Activated CD8-positive, alpha-beta memory T cell treated with anti-CD3 and anti-CD28 coated beads for 4 hours (primary cell): ENCODE results near the gene PUS10.
"Not testable (repeated sequence)": the region's sequence is repeated elsewhere in the genome, so short reads cannot be mapped to it uniquely, and the experiment has no call there.

Experiments
- DNase-seq, 2 donors: peaks; one replicate each; pipeline ENCODE4 v3.0.0-alpha.2; 2020; ENCODE audit warnings: low read depth in 2 of 2

PUS10 gene, protein sequence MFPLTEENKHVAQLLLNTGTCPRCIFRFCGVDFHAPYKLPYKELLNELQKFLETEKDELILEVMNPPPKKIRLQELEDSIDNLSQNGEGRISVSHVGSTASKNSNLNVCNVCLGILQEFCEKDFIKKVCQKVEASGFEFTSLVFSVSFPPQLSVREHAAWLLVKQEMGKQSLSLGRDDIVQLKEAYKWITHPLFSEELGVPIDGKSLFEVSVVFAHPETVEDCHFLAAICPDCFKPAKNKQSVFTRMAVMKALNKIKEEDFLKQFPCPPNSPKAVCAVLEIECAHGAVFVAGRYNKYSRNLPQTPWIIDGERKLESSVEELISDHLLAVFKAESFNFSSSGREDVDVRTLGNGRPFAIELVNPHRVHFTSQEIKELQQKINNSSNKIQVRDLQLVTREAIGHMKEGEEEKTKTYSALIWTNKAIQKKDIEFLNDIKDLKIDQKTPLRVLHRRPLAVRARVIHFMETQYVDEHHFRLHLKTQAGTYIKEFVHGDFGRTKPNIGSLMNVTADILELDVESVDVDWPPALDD

DNA sequence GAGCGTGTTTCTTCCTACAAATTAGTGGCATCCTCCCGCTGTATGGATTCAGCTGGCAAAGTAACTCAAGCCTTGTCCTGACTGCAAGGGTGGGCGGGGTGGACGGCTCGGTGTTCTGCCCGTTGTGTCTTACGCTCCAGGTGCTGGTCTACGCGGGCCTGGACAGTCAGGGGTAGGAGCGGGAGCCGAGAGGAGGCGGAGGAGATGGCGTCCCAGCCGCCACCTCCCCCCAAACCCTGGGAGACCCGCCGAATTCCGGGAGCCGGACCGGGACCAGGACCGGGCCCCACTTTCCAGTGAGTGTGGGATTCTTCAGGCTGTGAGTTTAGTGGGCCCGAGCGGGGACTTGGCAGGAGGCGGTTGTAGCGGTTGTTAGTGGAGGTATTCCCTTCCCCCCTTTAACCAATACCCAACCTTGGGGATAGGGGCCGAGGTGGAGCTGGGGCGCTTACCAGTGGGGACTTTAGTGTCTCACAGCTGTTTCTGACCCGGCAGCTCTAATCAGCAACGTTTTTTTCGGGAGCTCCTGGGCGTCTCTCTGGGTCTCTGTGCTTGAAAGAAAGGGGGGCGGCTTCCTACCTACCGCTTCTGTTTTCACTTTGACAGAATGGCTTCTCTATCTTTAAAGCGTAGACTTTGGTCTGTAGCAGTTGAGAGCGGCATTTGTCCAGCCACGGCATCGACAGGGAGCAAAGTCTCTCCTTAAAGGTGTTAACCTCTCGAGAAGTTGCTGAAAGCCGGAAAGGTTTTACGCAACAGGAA, at the start of gene PUS10, which contains the start of gene PEX13:
PUS10 (minus strand) TSS at position 700 of the 762 bp plus-strand sequence. CDS start 6,365 bp downstream, outside the sequence.
PEX13 (plus strand) TSS at position 165 of the 762 bp plus-strand sequence; CDS start at position 205, 40 bp downstream.
- peak; percentile 33 to 46 for DNase-seq

DNA sequence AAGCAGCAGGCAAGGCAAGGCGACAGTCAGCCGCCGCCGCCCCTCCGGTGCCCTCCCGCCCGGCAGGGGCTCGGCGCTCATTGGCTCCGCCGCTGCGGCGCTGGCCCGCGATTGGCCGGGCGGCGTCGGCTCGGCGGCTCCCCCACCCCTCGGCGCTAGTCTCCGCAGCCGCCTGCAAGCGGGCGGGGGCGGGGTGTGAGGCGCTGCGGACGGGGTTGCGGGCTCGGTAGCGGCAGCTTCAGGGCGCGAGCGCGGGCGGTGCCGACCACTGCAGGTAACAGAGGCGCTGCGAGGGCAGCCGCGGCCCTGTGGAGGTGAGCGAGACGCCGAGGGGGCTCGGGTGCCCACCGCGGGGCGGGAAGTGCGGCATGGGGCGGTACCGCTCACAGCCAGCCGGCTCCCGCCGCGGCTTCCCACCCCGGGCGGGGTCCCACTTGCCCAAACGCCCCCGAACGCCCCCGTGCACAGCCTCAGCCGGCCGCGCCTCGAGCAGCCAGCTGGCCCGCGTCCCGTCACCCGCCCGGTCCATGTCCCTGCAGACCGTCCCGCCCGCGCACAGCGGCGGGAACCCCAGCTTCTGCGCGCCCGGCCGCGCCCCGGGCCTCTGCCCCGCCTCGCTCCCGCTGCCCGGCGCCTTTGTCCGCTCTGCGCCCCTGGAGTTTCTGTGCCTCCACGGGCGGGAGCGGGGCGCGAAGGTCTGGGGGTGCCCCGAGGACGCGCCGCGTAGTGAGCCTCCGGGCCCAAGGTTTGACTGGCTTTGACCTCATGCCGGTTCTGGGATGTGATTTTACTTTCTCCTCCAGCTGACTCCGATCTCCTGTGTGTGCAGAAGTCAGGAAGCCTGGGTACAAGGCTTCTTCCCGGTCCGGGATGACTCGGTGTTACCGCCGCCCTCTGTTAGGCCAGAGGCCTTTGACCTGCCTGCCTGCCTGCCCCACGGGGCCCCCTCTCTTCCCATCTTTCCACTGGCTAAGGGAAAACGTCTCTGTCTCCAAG, 48.0 kb upstream of the PUS10 start, which contains the start of gene SANBR:
SANBR (plus strand) TSS at position 158 of the 996 bp plus-strand sequence. CDS start 4,480 bp downstream, outside the sequence.
- peak; percentile 63 to 65 for DNase-seq

DNA sequence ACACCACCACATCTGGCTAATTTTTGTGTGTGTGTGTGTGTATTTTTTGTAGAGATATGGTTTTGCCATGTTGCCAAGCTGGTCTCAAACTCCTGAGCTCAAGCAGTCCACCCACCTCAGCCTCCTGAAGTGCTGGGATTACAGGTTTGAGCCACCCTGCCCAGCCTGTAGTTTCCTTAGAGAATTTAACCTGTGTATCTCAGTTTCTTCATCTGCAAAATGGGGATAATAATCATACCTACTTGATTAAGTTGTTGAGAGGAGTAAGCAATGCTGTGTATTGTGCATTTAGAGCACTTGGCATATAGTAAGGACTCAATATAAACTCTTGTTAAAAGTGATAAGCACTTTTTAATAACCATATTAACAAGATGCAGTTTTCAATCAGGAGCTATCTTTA, 41.3 kb upstream of the PUS10 start:
- no peak for DNase-seq

DNA sequence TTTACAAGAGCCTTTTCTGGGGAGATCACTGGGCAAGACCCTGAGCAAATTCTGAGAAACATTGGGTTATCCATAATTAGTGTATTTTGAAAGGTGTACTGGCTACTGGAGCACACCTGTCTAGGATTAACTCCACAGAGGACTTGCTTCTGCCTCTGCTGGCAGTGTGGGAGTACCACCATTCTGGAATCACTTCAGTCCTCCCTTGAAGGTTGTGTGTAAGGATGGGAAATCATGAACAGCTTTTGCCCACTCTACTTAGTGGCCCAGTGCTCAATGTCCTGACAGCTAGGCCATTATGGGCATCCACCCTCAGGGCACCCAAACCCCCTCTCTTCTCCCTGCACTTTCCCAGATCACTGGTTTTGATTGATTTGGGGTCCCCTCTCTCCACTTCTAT, 39.5 kb upstream of the PUS10 start:
- DNase-seq, result no peak

DNA sequence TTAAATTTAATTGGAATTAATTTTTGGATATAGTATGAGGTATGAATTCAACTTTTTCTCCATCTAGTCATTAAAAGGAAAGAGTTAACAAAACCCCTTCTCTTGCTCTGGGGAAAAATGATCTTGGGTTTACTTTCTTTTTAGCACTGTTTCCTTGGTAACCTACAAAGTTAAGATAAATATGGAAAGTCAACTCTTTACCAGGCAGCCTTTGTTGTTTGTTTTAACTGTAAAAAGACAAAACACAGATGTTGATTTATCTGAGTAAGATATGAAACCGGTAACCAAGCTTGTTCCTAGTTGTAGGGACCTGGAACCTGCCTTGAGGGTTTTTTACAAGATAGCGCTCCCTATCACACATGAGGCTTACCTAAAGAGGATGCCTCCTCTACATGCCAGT, 37.5 kb upstream of the PUS10 start:
- DNase-seq, result no peak

DNA sequence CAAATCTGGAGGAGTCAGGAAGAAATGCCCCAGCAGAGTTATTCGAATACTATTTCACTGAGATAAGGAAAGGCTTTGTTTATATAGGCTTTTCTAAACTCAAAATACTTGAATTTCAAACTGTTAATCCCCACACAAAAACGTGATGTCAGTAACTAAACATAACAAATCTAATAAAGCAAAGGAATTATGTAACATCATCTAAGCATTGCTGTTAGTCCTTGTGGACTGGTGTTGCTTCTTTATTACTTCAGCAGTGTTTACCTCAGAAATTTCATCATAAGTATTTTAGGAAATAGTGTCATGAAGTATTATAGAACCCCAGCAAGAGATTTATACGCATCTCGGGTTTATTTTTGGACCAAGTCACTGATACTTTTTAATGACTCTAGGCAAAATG, 27.9 kb upstream of the PUS10 start:
- DNase-seq, result no peak

DNA sequence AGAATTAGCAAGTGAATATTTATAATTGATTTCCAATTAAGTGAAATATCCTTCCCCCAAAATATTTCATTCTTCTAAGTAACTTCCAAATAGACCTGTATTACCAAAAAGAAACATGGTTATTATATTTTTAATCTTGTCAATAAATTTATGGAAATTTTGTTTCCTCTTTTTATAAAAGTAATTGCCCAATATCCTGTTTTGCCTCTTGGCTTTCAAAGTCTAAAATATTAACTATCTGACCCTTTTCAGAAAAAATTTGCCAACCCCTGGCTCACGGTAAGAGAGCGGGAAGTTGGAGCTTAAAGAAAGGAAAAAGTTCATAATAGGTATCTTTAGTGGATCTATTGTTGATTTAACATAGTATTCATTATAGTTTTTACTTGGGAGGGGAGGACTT, 27.2 kb upstream of the PUS10 start:
- DNase-seq, result no peak

DNA sequence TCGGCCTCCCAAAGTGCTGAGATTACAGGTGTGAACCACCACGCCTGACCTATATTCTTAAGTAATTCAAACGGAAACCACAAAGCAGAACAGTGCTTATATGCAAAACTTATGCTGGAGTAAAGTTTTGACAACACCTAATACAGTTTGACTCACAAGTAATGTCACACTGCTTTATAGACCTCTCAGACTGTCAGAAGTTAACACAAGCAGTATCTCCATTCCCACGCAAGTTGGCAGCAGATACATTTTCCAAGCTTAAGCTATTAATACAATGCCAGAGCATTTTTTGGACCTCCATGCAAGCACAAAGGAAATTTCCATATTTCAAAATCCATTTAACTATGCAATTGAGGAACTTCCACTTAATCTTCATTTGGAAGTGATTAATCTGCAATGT, 26.6 kb upstream of the PUS10 start:
- DNase-seq, result no peak

DNA sequence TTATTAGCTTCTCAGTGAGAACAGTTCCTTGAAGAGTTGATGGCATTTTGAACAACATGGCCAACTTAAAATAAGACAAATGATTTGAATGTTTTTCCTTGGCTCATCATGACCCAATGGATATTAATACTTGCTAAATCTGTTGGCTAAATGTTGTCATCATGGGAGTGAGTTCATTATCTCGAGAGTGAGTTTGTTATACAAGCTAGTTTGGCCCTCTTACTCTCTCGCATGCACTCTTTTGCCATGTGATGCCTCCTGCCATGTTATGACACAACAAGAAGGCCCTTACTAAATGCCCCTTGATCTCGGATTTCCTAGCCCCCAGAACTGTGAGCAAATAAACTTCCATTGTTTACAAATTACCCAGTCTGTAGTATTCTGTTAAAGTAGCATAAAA, 24.8 kb upstream of the PUS10 start:
- no peak for DNase-seq

DNA sequence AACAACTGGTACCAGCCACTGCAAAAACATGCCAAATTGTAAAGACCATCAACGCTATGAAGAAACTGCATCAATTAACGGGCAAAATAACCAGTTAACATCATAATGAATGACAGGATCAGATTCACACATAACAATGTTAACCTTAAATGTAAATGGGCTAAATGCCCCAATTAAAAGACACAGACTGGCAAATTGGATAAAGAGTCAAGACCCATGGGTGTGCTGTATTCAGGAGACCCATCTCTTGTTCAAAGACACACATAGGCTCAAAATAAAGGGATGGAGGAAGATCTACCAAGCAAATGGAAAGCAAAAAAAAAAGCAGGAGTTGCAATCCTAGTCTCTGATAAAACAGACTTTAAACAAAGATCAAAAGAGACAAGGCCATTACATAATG, 18.6 kb upstream of the PUS10 start:
- not testable (repeated sequence) for DNase-seq

DNA sequence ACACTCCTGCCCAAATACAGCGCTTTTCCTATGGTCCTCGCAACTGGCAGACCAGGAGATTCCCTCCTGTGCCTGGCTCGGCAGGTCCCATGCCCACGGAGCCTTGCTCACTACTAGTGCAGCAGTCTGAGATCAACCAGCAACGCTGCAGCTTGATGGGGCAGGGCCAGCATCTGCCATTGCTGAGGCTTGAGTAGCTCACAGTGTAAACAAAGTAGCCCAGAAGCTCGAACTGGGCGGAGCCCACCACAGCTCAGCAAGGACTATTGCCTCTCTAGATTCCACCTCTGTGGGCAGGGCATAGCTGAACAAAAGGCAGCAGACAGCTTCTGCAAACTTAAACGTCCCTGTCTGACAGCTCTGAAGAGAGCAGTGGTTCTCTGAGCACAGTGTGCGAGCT, 16.5 kb upstream of the PUS10 start:
- DNase-seq, result not testable (repeated sequence)

DNA sequence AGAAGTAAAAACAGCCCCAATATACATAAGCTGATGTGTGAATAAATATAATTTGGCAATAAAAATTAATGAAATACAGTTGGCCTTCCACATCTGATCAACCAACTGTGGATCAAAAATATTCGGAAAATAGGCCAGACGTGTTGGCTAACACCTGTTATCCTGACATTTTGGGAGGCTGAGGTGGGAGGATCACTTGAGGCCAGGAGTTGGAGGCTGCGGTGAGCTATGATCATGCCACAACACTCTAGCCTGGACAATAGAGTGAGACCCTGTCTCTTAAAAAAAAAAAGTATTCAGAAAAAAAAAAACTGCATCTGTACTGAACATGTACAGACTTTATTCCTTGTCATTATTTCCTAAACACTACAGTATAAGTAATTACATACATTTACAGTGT, 11.5 kb upstream of the PUS10 start:
- DNase-seq, result no peak

DNA sequence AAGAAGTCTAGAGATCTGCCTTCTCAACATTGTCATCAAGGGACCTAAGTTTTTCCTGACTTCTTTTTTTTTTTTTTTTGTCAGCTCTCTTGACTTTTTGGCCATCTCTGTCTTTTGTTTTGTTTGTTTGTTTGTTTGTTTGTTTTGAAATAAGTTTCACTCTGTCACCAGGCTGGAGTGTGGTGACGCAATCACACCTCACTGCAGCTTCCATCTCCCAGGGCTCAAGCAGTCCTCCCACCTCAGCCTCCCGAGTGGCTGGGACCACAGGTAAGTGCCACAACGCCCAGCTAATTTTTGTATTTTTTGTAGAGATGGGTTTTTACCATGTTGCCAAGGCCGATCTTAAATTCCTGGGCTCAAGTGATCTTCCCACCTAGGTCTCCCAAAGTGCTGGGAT, 5.6 kb upstream of the PUS10 start:
- no peak for DNase-seq

DNA sequence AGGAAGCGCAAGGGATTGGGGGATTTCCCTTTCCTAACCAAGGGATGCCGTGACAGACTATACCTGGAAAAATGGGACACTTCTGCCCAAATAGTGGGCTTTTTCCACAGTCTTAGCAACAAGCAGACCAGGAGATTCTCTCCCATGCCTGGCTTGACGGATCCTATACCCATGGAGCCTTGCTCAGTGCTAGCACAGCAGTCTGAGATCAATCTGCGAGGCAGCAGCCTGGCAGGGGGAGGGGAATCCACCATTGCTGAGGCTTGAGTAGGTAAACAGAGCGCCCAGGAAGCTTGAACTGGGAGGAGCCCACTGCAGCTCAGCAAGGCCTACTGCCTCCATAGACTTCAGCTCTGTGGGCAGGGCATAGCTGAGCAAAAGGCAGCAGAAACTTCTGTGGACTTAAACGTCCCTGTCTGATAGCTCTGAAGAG, 3.2 kb upstream of the PUS10 start:
- DNase-seq, result no peak

DNA sequence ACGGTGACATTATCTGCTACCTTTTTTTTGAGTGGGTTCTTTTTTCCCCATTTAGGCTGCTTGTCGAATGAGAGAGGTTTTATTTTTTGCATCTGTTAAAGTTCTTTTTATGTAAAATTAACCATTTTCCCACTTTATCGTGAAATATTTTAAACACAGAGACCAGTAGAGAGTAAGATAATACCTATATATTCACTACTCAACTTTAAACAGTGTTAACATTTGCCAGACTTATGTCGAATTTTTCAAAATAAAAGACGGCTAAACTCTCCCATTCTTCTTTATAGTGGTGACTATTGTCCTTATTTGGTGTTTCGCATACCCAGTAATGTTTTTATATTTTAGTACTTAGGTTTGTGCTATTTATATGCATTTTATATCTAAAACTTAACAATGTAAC, 743 bp upstream of the PUS10 start:
- no peak for DNase-seq

DNA sequence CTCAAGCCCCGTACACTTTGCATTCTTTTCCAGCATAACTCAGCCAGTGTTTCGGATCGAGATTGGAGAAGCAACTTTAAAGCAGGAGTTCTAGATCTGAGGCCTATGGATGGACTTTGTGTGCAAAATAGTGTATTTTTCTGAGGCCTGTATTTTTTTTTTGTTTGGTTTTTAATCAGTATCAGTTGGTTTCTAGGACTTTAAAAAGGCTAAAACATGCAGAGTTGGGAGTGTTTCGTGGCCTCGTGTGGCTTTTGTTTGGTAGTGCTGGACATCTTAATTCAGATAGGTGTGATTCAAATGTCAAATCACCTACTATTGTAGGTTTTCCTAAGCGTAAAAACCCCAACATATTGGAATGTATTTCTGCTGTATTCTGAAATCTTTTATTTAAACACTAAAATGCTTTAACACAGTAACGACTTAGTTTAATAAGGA, 282 bp upstream of the PUS10 start:
- DNase-seq, result no peak

DNA sequence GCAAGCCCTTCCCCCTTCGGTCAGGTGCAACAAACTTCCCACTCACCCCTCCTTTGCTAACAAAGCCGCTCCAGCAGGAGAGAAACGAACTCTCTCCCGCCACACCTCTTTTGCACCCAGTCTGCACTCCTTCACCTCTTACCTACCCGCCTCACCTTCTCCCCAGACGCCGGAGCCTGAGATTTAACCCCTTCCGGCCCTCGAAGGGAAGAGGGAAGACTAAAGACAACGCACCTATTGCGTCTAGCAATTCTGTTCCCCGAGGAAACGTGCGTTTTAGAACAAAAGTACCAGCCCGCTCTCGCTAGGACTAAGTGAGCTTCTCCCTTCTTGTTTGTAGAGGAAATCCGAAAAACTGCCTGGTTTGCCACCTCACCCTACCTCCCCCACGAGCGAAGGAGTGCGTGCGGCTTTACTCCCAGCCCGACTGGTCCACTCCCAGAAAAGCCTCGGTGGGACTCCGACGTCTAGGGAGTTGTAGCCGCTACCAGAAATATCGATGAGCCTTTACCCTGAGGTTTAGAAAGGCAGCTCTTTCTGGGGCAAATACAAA, 976 bp downstream of the PUS10 start:
- DNase-seq, result peak; percentile 35 to 41

DNA sequence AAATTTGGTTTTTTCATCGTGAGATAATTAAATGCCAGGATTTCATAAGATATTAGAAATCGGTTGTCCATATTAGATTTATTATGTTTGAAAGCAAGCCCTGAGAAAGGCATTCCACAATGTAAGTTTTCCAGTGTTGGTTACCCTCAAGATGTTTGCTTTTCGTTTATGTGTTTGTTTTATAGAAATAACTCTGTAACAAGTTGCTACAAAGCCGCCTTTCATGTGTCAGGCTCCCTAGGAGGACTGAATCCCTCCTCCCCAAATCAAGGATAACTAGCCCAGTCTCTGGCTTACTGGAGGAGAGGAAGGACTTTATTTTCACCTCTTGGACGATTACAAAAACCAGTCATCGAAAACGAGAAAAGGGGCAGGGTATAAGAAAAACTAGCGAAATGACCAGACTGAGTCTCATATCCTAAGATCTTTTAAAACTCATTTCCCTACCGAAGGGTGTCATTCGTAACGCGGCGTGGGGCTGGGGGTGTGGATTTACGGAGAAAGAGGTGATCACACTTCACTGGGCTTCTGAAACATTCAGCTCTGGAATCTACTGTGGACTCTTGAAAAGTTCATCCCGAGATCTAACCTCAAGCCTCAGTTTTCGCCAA, 1.6 kb downstream of the PUS10 start:
- DNase-seq, result no peak

DNA sequence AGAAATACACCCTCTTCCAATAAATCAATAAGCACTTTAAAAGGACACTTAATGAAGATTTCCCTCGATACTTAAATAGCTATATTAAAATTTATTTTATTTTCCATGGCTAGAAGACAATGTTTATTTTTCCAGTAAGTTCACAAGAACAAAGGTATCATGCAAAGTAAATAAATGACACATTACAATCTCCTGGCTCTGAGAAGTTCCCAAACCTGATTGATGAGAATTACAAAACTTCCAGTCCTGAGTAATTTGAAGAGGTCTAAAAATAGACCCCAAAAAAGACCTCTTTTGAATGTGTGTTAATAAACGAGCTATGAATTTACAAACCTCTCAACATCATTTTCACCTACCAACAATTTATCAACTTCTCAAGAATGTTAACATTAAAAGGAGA, 2.1 kb downstream of the PUS10 start:
- no peak for DNase-seq

DNA sequence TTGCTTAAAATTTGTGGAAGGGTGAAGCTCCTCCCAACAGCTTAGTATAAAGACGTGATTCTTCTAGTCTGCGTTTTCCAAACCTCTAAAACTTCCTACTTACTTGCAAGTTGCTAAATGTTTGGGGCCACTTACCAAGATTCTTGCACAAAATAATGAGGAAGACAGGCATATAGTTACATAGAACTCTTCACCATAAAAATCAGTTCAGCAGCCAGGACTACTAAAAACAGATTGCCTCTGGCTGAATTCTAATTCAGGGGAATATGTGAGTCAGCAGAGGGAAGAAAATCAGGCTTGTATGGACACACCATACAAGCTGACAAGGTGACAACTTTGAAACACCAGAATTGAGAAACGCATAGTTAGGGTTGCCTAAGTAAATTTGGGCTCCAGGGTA, 3.3 kb downstream of the PUS10 start:
- no peak for DNase-seq

DNA sequence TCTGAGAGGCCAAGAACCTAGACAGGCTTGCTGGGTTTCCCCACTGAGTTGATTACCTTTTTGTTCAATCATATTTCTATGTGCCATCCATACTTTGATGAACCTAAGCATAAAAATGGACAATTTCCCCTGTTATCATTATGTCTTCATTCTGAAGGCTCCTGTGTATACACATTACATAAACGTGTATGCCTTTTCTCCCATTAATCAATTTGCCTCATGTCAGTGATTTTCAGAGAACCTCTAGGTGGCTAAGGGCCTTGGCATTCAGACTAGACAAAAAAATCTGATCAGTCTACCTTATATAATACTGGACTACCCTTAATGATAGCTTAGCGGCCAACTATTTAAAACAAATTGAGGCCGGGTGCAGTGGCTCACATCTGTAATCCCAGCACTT, 4.7 kb downstream of the PUS10 start:
- no peak for DNase-seq
